ENCODE results near the gene EDARADD.

GRCh38 chr1:236345728-236346127 is 48.4 kb upstream of the EDARADD start:
- TF ChIP-seq POLR2AphosphoS5 (IDR thresholded peaks at IDR 0.05; ENCODE audit: low read depth, low read length) (no peak), TAF1 (IDR thresholded peaks at IDR 0.05; ENCODE audit: borderline replicate concordance, low read depth, low read length) (no peak), POLR2A (IDR thresholded peaks at IDR 0.05; ENCODE audit: low read depth, low read length) (no peak)

All from GM12892 (cell line).